Measurements from ENCODE around the gene LSM3.

The LSM3 gene

DNA sequence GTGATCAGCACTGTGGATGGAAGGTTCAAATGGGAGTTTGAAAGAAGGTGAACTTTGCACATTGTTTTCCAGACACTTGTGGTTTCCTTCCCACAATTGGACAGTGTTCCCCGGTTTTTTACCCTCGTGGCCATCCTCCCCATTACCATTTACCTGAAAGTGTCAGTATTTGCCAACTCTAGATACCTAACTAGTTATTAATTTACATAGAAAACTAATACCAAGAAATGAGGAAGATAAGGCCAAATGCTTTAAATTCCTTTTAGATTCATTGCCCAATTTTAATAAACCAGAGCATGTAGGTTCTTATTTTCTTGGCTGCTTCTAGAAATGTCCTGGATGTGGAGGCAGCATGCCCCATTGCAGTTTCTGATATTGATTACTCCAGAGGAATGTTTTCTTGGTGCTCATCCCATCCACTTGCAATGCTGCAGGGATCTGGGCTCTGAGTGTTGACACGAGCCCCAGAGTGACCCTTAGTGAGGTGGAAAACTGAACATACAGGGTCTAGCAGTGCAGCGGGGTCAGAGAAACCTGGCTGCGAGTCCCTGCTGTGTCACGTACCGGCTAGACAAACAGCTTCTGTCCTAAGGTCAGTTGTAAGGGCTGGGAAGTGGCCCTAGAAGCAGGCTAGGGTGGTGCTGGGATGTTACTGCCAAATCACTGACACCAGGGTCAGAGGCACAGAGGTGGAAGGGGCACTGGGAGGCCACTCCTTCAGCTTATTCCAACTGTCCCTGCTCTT, 23.5 kb downstream of the LSM3 start:
- DNase-seq, result no peak

DNA sequence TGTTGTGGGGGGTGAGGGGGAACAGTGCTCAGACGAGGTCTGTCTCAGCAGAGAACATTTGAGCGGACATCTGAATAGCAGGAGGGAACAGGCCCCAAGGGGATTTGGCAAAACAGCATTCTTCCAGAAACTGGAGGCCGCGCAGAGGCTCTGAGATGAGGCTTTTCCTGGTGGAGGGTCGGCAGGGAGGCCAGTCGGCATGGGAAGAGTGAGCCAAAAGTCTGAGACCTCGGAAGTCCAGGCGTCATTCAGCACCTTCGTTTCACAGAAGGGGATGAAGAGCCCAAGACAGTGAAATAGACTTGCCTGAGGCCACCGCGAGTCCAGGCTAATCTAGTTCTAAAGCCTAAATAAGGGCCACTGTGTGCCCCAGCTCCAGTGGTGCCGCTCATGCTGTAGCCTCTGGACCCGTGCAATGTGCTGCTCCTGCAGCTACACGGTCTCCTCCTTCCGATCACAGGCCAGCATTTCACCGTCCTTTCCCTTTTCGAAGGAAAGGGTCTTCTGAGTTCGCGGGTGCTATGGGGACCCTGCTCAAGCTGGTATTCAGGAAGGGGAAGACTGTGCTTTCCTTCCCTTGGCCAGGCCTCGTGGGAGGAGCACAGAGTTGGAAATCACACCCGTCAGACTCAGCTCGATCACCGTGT, 24.4 kb downstream of the LSM3 start:
- DNase-seq, result no peak

DNA sequence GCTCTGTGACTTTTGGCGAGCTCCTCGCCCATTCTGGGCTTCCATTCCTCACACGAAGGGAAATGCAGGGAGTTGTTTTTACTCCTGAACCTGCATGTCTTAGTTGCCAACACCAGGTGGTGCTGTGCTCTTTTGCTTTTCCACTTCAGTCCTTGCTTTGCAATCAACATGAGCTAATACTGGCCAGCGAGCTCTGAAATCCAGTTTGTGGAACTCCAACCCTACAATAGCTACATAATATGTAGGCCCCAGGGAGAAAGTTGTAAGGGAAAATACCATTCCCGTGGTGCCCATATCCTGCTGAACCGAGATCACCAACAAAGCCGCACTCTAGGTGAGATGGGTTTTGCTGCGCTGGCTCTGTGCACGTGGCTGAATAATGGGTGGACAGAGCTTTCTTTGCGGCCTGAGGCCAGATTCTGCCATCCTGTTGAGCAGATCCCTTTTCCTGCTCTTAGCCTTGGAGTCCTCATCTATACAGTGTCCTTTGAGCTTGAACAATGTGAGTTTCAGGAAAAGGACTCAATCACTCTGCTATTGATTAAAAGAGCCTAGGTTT, 25.0 kb downstream of the LSM3 start:
- peak; percentile 30 to 31 for DNase-seq

DNA sequence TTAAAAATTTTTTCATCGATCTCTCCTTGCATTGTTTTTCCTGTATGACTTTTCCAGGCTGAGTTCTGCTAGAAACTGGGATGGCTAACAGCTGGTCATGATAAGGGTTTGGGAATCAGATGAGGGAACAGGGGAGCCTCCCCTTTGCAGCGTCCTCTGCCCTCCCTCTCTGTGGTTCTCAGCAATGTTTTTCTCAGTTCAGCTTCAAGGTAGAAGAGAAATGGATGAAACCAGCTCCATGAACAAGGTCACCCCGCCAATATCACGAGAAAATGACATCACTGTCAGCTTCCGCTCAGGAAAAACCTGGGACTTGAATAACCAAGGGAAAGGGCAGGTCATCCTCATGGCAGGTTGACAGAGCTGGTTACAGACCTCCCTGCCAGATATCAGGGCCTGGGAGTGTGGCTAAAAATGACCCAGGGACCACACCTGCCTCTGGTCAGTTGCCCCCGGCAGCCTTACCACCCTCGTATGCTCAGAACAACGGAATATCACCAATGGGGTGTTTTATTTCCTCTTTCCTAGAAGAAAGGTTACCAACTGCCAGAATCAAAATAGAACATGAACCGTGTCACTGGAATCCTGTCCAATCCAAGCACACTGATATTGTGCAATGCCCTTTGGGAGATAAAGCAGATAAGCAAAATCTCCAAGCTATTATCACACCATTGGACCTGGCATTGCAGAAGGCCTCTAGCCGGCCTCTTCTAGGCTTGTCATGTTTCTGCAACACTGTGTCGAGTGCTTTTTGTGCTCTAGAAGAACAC, 26.1 kb downstream of the LSM3 start:
- DNase-seq, result no peak

DNA sequence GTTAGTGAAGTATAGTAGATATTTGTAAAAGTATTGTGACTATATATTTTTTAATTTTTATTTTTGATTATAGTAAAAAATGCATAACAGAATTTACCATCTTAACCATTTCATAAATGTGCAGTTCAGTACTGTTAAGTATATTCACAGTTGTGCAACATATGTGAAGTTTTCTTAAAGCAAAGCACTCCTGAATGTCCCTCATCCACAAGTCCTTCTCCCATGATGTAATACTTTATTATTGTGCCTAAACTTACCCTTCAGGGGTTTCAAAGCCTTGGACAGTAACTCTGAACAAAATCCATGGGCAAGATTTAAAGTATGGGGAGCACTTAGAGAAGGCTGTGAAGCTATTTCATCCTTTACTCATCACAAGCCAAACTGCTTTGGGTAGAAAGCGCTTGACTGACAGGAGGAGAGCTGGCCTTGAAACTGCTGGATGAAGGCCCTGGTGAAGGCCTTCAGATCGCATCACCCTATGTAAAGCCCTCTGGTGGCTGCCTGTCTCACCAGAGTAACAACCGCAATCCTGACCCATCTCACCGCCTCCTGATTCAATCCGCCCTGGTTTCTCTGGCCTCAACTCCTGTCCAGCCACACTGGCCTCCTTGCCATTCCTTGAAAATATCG, 28.0 kb downstream of the LSM3 start:
- DNase-seq, result no peak

DNA sequence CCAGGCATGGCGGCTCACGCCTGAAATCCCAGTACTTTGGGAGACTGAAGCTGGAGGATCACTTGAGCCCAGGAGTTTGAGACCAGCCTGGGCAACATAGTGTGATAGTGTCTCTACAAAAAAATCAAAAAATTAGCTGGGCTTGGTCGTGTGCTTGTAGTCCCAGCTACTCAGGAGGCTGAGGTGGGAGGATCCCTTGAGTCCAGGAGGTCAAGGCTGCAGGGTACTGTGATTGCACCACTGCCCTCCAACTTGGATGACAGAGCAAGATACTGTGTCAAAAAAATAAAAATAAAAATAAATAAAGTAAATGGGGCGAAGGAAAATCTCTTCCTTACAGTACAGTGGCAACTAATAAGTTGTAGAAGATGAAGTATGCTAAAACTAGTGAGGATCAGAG, 29.6 kb downstream of the LSM3 start:
- DNase-seq, result no peak

DNA sequence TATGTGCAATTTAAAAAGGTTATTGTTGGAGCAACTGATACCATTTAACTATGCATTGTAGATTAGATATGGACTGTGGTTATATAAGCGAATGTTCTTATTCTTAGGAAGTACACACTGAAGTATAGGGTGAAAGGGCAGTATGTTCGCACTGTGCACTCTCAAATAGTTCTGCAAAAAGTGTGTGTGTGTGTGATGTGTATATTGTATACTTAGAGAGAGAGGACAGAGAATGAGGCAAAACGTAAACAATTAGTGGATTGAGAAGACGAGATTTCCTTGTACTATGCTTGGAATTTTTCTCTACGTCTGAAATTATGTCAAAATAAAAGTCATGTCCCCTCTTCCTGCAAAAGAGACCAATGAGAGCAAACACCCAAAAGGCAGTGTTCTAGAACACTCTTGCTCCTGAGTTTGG, 30.4 kb downstream of the LSM3 start:
- no peak for DNase-seq

DNA sequence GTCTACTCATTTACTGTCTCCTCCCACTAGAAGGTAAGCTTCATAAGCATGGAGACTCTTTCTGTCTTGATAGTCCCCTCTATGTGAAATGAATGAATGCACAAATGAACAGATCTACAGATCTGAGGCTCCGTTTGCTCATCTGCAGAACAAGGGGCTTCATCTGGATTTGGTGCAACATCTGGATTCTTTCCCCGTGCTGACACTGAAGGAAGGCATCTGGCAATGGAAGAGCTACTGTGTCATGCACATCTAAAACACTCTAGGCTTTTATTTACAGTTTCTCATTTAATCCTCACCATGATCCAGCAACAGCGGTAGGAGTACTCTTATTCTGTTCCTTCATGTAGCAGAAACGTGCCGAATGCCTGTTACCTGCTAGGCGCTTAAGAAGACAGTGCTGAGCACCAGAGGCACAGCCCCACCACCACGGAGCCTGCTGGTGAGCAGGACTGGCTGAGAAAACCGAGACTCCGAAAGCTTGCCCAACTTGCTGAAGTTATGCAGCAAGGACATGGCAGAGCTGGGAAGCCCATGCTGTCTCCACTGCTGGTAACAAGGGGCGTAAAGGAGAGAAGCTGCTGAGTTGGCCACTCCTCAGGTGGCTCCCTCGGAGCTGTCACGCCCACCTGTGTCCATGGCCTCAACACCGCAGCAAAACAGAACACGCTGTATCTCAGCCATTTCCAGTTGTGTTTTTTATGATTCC, 31.1 kb downstream of the LSM3 start:
- no peak for DNase-seq

DNA sequence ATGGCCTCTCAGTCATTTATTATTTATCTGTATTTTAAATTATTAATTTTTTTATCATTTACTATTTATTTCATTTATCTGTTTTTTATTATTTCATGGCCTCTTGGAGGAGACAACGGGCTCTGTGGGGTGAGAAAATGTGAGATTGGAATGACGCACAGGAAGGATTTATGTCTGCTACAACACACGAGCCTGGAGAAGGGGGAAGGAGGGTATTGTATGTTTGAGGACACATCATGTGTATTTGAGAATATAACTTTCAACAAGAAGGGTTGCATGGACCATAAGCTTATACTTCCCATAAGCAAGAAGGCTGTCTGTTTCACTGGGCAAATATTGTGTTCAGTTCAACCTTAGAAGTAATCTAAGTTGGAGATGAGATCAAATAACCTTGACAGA, 31.7 kb downstream of the LSM3 start:
- no peak for DNase-seq

DNA sequence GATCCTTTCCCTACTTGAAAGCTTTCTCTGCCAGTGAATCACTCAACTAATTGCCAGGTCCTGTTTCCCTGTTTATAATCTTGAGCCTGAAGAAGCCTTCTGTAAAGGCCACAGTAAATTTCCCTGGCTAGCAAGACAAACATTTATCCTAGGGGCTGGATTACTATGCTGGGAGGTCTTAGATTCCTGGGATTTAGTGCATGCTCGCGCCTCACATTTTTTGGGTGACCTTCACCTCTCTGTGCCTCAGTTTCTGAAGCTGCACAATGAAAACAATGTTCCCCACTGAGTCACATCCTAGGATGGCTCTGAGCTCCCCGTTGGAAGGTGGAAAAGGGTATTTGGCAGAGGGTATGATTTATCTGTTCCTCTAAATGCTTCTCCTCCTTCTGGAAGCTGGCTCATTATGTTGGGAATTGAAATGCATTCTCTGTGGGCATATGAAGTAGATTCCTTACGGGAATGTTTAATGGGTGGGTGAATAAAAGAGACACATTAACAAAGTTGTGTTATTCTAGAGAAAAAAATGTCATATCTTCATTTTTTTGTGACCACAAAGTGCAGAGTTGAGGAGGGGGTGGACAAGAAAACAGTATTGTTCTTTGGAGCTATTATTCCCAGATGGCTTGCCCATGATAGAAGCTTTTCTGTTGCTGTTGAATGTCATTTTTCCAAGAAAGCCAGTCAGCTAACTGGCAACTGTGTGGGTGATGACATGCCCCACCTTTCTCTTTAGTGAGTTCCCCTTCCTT, 32.4 kb downstream of the LSM3 start:
- no peak for DNase-seq

DNA sequence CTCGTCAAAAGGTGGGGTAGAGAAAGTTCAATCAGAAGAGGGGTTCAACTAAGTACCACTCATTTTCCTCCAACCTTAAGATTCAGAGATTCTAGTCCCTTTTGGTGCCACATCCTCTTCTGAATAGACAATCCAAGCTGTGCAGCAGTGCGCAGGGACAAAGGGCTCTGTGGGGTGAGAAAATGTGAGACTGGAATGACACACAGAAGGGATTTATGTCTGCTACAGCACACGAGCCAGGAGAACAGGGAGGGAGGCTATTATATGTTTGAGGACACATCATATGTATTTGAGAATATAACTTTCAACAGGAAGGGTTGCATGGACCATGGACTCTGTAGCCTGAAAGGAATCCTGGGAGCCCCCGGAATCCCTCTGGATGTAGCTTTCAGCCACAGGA, 33.0 kb downstream of the LSM3 start:
- DNase-seq, result no peak

DNA sequence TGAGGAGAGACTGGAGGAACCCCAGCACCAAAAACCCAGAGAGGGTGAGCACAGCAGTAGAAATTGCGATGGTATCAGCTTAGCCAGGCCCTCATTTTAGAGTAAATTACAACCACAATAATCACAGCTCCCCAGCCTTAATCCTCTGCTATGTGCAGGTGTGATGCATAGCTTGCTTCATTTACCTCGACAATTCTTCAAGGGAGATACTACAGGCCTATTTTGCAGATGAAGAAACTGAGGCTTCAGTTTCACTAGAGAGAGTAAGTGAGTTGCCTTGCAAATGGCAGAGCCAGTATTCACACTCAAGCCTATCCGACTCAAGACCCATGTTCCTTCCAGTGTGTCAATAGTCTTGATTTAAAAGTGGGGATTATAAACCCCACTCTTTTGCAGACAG, 33.4 kb downstream of the LSM3 start:
- DNase-seq, result no peak

DNA sequence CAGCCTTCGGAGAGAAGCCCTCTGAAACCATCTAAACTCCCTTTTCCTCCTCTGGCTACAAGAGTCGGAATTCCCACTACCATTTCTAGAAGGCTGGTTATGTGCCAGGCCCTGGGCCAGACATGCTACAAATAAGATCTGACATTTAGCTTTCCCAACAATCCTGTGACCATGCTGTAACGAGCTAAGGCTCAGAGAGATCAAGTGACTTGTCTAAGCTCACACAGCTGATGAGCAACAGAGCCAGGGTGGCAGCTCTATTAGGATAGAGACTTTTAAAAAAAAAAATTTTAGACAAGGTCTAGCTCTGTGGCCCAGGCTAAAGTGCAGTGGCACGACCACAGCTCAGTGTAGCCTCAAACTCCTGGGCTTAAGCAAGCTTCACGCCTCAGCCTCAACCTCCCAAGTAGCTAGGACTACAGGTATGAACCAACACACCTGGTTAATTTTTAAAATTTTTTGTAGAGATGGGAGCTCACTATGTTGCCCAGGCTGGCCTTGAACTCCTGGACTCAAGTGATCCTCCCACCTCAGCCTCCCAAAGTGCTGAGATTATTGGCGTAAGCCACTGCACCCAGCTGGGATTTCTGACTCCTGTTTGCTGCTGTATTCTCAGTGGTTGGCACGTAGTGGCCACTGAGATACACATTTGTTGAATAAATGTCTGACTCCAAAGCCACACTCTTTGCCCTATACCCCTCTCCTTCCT, 34.6 kb downstream of the LSM3 start:
- DNase-seq, result no peak

DNA sequence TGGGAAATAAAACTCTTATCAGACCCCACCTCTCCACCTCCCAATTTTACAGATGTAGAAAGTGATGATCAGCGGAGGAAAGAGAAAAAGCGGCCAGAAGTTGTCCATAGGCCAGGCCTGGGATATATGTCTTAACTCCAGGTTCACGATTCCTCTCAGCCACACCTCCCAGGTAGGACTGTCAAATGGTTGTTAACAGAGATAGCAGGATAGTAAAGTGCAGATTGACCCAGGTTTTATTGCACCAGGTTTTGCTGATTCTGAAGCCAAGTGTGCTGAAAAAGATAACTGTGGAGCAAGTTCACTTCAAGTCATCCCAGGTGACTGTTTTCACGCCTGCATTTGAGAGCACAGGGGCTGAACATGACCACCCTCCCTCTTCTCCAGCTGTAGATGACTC, 36.1 kb downstream of the LSM3 start:
- no peak for DNase-seq

DNA sequence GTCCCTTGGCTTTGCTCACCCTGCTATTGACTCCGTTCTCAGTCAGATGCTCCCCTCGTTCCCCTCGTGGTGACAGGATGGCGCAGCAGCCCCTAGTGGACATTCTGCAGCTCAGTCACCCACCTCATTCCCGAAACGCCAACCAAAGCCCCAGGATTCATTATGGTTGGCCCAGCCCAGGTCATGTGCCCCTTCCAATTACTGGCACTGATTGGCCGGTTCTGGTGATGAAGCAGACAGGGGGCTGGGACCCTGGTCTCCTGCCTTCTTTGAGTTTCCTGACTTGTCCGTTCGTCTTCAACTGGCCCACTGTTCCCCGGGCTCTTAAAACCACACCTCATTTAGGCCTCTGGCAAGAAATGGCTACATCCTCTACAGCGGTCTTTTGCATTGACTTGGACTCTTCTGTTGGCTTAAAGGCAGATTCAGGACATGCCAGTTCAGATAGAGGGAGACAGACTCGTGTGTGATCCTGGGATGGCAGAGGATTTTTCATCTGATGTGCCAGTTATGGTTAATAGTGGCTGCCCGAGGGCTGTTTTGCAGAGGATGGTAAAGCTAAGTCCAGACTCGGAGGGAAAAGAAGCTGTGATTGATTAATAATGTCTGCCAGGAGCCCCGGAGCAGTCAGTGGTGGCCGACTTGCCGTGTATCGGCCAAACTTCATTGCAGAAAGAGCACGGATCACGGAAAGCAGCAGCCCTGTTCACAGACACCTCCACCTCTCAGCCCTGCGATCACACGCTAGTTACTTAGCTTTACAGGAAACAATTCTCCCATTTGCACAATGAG, 37.8 kb downstream of the LSM3 start:
- peak; percentile 55 to 58 for DNase-seq

DNA sequence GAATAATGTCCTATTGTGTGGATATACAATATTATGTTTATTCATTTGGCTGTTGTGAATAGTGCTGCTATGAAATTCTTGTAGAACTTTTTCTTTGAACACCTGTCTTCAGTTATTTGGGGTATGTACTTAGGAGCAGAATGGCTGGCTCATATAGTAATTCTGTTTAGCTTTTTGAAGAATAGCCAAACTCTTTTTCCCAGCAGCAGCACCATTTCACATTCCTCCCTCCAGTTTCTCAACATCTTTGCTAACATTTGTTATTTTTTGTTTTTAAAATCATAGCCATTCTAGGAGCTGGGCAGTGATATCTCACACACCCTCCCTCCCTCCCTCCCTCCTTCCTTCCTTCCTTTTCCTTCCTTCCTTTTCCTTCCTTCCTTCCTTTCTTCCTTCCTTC, 39.7 kb downstream of the LSM3 start:
- DNase-seq, result no peak

DNA sequence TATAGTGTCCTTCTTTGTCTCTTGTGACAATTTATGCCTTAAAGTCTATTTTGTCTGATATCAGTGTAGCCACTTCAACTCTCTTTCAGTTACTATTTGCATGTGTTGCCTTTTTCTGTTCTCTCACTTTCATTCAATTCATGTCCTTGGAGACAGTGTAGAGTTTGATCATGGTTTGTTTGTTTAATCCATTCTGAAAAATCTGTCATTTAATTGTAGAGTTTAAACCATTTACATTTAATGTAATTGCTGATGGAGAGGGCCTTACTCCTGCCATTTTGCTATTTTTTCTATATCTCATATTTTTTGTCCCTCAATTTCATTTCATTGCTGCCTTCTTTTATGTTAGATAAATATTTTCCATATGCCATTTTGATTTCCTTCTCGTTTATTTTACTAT, 42.3 kb downstream of the LSM3 start:
- DNase-seq, result no peak

DNA sequence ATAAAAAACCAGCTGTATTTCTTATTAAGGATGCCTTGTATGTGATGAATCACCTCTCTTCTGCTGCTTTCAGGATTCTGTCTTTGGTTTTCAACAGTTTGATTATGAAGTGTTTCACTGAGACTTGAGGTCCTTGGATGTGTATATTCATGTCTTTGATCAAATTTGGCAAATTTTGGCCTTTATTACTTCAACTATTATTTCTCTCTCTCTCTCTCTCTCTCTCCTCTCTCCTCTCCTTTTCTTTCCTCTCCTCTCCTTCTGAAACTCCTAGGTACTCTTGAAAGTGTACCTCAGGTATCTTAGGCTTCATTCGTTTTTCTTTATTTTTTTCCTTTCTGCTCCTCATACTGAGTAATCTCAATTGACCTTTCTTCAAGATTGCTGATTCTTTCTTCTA, 43.3 kb downstream of the LSM3 start:
- DNase-seq, result no peak

DNA sequence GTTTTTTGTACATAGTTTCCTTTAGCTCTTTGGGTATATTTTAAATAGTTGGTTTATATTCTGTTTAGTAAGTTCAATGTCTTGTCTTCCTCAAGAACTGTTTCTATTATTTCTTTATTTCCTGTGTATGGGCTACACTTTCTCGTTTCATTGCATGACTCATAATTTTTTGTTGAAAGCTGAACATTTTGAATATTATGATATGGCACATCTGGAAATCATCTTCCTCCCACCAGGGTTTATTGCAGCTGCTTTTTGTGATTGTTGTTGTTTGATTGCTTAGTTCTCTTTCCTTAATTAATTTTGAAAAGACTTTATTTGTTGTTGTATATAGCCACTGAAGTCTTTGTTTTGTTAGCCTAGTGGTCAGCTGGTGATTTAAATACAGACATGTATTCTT, 43.8 kb downstream of the LSM3 start:
- DNase-seq, result no peak

DNA sequence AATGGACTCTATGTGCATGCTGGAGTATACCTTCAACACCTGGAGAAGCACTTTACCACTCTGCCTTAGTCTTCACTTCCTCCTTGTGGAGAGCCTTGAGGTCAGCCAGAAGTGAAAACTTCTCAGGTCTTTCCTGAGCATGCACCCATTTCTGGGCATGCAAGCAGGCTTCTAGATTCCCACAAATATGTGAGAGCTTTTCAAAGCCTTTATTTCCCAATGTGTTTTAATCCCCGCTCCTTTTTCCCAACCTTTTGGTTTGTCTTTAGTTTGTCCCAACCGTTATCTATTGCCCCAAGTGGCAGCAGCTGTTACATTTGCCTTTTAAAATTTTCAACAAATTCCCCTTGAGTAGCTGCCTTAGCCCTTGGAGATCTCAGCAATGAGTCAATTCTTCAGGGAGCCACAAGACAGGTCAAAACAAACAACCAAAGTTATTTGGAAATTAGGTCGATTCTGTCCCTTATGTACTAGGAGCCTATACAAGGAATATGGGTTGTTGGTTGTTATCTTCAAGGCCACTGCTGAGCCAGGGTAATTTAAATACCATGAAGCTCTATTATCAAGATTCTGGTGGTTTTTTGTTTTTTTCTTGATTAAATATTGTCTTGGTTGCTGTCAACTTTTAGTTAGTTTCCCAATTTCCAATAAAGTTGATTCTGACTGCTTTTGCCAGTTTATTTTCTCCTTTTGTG, 44.4 kb downstream of the LSM3 start:
- DNase-seq, result no peak
